PC-9 (cell line): ENCODE measurements around the gene ADARB2.

Experiments used
- CTCF ChIP-seq: fragments of 200-600 bp; sonication (generic); conservative IDR thresholded peaks from 2 replicates; pipeline ENCODE4 v1.6.1; 2017; ENCODE audit warnings: mixed run types, antibody characterized with exemption, mild to moderate bottlenecking, moderate library complexity
- EZH2 ChIP-seq: fragments of 200-600 bp; sonication (generic); IDR thresholded peaks from 2 replicates; pipeline ENCODE4 v1.8.0; 2017; ENCODE audit warnings: antibody characterized with exemption, low read depth

GRCh38 chr10:1465418-1465911 lies 271.9 kb downstream of the ADARB2 start:
- no peak for TF ChIP-seq CTCF
- TF ChIP-seq EZH2, result no peak
